DOHH2 (cell line): ENCODE measurements around the gene GRIA3.

Experiments
- H3F3A ChIP-seq: fragments of 200-600 bp; sonication (generic), shearing (Covaris generic); 2 replicates; pipeline ENCODE4 v1.6.0; 2016; ENCODE audit warnings: antibody characterized with exemption, mild to moderate bottlenecking; ENCODE audit not compliant: control insufficient read depth, insufficient read depth
- H3K27ac ChIP-seq: fragments of 200-600 bp; sonication (generic); 2 replicates; pipeline ENCODE4 v1.5.1; 2014; ENCODE audit warnings: low read depth, mild to moderate bottlenecking, low read length, moderate library complexity
- H3K27me3 ChIP-seq: fragments of 200-600 bp; sonication (generic); 2 replicates; pipeline ENCODE4 v1.6.1; 2014; ENCODE audit warnings: mild to moderate bottlenecking, low read length, mixed read lengths; ENCODE audit not compliant: control insufficient read depth
- H3K36me3 ChIP-seq: fragments of 200-600 bp; sonication (generic); 2 replicates; pipeline ENCODE4 v1.6.1; 2014; ENCODE audit warnings: mild to moderate bottlenecking, low read length, moderate library complexity, mixed read lengths; ENCODE audit not compliant: control insufficient read depth
- H3K4me1 ChIP-seq: fragments of 200-600 bp; sonication (generic); 2 replicates; pipeline ENCODE4 v1.6.1; 2014; ENCODE audit warnings: mild to moderate bottlenecking, low read length, mixed read lengths; ENCODE audit not compliant: control insufficient read depth
- H3K4me2 ChIP-seq: fragments of 200-600 bp; sonication (generic); 2 replicates; pipeline ENCODE4 v1.6.0; 2014; ENCODE audit warnings: mild to moderate bottlenecking, low read length, moderate library complexity
- H3K4me3 ChIP-seq: fragments of 200-600 bp; sonication (generic); 2 replicates; pipeline ENCODE4 v1.5.1; 2014; ENCODE audit warnings: mild to moderate bottlenecking, low read length, mixed read lengths
- H3K79me2 ChIP-seq: fragments of 200-600 bp; sonication (generic); 2 replicates; pipeline ENCODE4 v1.6.1; 2014; ENCODE audit warnings: mild to moderate bottlenecking, low read length, mixed read lengths; ENCODE audit not compliant: control insufficient read depth
- H3K9me2 ChIP-seq: fragments of 200-600 bp; sonication (generic); replicated peaks from 2 replicates; pipeline ENCODE4 v1.6.1; 2014; ENCODE audit warnings: mild to moderate bottlenecking, low read length, mixed read lengths; ENCODE audit not compliant: control insufficient read depth
- H3K9me3 ChIP-seq: fragments of 200-600 bp; sonication (generic); 2 replicates; pipeline ENCODE4 v1.6.1; 2014; ENCODE audit warnings: antibody characterized with exemption, low read length, mixed read lengths; ENCODE audit not compliant: control insufficient read depth, insufficient read depth
- H4K20me1 ChIP-seq: fragments of 200-600 bp; sonication (generic); 2 replicates; pipeline ENCODE4 v1.6.0; 2014; ENCODE audit warnings: low read depth, mild to moderate bottlenecking, antibody characterized with exemption, low read length, moderate library complexity; ENCODE audit not compliant: control insufficient read depth, insufficient read depth
- EZH2phosphoT487 ChIP-seq: fragments of 200-600 bp; sonication (generic); IDR thresholded peaks from 2 replicates; pipeline ENCODE4 v1.6.1; 2017; ENCODE audit warnings: borderline replicate concordance, mild to moderate bottlenecking, antibody characterized with exemption, low read length, moderate library complexity, mixed read lengths
- TF ChIP-seq, protein P1 (sequence below): fragments of 200-600 bp; sonication (generic); IDR thresholded peaks from one replicate; pipeline ENCODE4 v1.5.1; 2014; ENCODE audit warnings: antibody characterized with exemption, mild to moderate bottlenecking, low read depth, low read length; ENCODE audit not compliant: poor library complexity, severe bottlenecking

Gene GRIA3

DNA sequence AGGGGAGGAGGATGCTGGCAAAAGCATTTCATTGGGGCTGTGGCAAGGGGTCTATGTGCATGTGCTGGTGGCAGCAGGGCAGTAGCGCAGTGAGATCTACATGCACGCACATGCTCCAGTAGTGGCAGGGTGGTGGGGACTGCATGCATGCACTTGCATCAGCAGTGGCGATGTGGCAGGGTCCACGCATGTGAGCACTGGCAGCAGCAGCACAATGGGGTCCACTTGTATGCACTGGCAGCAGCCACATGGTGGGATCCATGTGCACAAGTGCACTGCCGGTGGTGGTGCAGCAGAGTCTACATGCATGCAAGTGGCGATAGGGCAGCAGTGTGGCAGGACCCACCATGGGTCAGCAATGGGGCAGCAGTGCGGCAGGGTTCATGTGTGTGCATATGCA is 315.7 kb downstream of the GRIA3 start:
- H3K4me2 ChIP-seq = no peak overlapping the region
- H3F3A ChIP-seq = no peaks in the 10 kb centered on the region
- no peaks in the 10 kb centered on the region for H3K36me3 ChIP-seq
- H3K27ac ChIP-seq = no peak overlapping the region
- H3K4me1 ChIP-seq = no peaks in the 10 kb centered on the region
- no peaks in the 10 kb centered on the region for H3K9me3 ChIP-seq
- H4K20me1 ChIP-seq = no peaks in the 10 kb centered on the region
- no peaks in the 10 kb centered on the region for H3K9me2 ChIP-seq
- H3K79me2 ChIP-seq = no peaks in the 10 kb centered on the region
- H3K4me3 ChIP-seq = no peak overlapping the region
- TF ChIP-seq EZH2phosphoT487 = no peak
- TF ChIP-seq, protein P1, sequence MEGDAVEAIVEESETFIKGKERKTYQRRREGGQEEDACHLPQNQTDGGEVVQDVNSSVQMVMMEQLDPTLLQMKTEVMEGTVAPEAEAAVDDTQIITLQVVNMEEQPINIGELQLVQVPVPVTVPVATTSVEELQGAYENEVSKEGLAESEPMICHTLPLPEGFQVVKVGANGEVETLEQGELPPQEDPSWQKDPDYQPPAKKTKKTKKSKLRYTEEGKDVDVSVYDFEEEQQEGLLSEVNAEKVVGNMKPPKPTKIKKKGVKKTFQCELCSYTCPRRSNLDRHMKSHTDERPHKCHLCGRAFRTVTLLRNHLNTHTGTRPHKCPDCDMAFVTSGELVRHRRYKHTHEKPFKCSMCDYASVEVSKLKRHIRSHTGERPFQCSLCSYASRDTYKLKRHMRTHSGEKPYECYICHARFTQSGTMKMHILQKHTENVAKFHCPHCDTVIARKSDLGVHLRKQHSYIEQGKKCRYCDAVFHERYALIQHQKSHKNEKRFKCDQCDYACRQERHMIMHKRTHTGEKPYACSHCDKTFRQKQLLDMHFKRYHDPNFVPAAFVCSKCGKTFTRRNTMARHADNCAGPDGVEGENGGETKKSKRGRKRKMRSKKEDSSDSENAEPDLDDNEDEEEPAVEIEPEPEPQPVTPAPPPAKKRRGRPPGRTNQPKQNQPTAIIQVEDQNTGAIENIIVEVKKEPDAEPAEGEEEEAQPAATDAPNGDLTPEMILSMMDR = no peak
- no peaks in the 10 kb centered on the region for H3K27me3 ChIP-seq

- no peak overlapping the region for H3K4me2 ChIP-seq
- H4K20me1 ChIP-seq = no peaks in the 10 kb centered on the region
- H3K4me3 ChIP-seq = no peak overlapping the region
- H3K4me1 ChIP-seq = no peaks in the 10 kb centered on the region
- no peaks in the 10 kb centered on the region for H3K36me3 ChIP-seq
- H3K9me3 ChIP-seq = no peaks in the 10 kb centered on the region
- H3K27me3 ChIP-seq = no peaks in the 10 kb centered on the region
- H3K79me2 ChIP-seq = no peaks in the 10 kb centered on the region
- no peak overlapping the region for H3K27ac ChIP-seq
- TF ChIP-seq EZH2phosphoT487 = no peak
- TF ChIP-seq, protein P1 = no peak
- no peaks in the 10 kb centered on the region for H3K9me2 ChIP-seq
- H3F3A ChIP-seq = no peaks in the 10 kb centered on the region
These were observed 320.0 kb downstream of the GRIA3 start for GRCh38 chrX:123504047-123504446.

DNA sequence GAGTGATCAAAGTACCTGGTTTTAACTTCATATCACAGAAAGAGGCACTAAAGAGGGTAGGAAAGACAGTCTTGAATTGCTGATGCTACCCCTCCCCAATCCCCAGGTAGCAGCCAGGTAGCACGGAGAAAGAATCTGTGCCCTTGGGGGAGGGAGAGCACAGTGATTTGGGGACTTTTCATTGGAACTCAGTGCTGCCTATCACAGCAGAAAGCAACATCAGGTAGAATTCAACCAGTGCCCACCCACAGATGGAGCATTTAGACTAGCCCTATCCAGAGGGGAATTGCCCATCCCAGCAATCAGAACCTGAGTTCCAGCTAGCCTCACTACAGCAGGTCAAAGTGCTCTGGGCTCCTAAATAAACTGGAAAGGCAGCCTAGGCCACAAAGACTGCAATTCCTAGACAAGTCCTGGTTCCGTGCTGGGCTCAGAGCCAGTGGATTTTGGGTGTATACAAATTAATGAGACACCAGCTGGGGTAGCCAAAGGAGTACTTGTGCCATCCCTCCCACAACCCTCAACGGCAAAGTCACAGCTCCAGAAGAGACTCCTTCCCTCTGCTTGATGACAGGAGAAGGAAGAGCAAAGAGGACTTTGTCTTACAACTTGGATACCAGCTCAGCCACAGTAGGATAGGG is 320.7 kb downstream of the GRIA3 start:
- Histone ChIP-seq H3K4me1 (no peaks in the 10 kb centered on the region), H3K9me2 (no peaks in the 10 kb centered on the region), H3K27me3 (no peaks in the 10 kb centered on the region), H3K27ac (no peak overlapping the region), H3K4me3 (no peak overlapping the region), H4K20me1 (no peaks in the 10 kb centered on the region), H3K4me2 (no peak overlapping the region), H3F3A (no peaks in the 10 kb centered on the region), H3K9me3 (no peaks in the 10 kb centered on the region), H3K79me2 (no peaks in the 10 kb centered on the region), H3K36me3 (no peaks in the 10 kb centered on the region)
- TF ChIP-seq, protein P1 = no peak
- no peak for TF ChIP-seq EZH2phosphoT487
